SKM-1 treated with dmso at 0.1 percent for 144 hours (cell line): ENCODE measurements around the gene GLT1D1.
"Not testable (repeated sequence)": the region's sequence is repeated elsewhere in the genome, so short reads cannot be mapped to it uniquely, and the experiment has no call there.

ENCODE experiments used
- DNase-seq: peaks from one replicate; lab custom pipeline; 2025; ENCODE audit not compliant: unreplicated experiment; lab: John Stamatoyannopoulos, UW

The GLT1D1 gene

DNA sequence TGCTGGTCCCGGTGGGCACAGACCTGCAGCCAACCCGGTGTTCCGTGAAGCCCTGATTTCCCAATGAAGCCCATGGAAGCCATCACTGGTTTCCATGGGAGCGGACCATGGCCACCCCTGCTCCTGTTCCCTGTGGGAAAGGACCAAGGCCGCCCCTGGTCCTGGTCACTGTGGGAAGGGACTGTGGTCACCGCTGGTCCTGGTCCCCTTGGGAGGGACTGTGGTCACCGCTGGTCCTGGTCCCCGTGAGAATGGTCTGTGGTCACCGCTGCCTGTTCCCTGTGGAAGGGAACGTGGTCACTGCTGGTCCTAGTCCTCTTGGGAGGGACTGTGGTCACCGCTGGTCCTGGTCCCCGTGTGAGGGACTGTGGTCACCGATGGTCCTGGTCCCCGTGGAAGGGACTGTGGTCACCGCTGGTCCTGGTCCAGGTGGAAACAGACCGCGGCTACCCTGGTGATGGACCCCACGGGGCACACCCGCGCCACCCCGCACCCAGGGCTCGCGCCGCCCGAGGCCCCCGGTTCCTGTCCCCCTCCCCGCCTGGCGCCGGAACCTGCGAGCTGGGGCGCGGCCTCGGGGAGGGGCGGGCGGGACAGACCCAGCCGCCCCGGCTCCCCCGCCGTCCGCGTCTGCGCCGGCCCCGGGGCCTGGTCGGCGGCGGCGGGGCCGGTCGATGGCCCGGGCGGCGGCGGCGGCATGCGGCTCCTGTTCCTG lies at the start of gene GLT1D1:
TSS of gene GLT1D1 (plus strand) at position 594 of the 715 bp plus-strand sequence. CDS start at position 698, 104 bp downstream.
- DNase-seq = no peak

DNA sequence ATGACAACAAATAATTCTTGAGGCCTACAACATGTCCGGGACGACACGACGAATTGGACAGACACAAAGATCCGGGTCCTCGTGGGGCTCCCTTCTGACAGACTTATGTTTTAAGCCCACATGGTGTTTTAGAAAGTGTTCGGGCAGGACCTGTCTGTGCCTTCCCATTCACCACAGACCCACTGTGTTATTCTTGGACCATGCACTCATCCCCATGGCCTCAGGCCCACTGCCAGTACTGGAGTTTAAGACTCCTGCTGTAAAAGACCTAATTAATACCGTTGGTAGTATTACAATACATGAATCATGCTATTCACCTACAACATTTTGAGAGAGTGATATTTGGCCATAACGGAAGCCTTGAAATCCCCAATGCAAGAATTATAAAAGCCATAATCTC lies 49.5 kb upstream of the GLT1D1 start:
- DNase-seq = no peak

DNA sequence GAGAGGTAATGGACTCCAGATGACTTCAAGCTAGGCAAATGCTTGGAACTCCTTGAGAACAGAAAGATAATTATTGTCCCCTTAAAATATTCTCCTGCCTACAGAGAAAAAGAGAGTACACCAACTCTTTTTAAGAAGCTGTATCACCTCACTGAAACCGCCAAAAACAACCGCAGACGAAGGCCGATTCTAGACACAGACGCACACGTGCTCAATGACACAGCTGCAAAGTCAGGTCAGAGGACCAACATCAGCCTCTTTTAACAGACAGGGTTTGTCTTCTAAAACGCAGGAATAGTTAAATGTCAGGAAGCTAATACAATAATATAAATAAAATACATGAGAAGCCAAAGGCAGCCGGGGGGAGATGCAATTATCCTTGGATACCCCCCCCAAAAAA lies 48.5 kb upstream of the GLT1D1 start:
- DNase-seq = no peak

DNA sequence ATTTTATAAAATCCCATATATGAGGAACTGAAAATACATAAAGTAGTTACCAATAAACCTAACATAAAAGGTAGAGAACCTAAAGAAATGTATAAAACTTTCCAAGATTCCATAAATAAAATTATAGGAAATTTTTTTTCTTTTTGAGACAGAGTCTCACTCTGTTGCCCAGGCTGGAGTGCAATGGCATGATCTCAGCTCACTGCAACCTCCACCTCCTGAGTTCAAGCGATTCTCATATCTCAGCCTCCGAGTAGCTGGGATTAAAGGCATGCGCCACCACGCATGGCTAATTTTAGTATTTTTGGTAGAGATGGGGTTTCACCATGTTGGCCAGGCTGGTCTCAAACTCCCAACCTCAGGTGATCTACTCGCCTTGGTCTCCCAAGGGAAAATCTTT lies 47.9 kb upstream of the GLT1D1 start:
- not testable (repeated sequence) for DNase-seq

DNA sequence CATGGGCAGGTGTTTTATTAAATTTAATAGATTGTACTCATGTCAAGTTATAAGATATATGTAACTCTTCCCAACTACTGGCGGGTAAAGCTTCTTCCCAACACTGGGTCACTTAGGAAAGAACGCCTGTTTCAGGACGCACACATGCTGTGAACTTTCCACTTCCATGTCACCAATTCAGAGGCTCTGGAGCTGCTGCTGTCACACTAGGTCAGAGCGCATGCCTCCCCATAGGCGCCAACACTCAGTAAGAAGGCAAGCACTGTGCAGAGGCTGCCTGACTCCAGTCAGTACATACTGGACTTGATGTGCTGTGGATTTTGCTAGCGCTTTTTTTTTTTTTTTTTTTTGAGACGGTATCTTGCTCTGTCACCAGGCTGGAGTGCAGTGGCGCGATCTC lies 46.7 kb upstream of the GLT1D1 start:
- DNase-seq = no peak

DNA sequence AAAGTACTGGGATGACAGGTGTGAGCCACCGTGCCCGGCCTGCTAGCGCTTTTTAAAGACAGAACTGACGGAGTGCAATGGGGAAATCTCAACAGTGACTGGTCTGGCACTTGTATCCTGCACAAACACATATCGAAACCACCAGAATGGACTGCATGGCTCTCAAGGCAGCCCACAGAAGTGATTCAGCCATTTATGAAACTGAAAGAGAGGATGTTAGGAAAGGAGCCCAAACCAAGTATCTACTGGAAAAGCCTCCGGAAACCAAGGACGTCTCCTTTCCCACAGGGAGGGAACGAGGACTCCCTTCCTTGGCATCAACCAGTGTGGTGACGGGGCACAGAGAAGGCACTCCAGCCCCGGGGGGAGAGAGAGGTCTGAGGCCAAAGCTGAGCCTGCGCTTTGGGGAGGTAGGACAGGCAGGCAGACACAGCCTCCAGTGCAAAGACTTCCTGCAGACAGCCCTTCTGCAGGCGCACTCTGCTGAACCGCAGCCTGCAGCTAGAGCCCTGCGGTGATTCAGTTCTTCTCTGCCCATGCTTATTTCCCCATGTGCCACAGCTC lies 46.0 kb upstream of the GLT1D1 start:
- no peak for DNase-seq

DNA sequence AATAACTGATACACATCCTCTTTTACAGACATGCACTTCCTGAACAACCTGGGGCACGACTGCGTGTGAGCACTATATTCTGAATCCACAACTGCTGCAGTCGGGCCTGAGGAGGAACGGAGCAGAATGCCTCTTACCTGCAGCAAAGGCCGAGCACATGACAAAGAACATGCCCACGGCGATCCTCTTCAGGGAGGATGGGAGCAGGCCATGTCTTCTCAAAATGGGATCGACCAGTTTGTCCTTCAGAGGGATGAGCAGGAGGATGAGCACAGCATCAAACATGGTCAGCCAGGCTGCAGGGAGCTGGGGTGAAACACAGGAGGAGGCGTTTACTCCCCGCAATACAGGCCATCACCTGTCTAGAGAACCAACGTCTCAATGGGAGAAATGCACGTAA lies 44.6 kb upstream of the GLT1D1 start:
- no peak for DNase-seq

DNA sequence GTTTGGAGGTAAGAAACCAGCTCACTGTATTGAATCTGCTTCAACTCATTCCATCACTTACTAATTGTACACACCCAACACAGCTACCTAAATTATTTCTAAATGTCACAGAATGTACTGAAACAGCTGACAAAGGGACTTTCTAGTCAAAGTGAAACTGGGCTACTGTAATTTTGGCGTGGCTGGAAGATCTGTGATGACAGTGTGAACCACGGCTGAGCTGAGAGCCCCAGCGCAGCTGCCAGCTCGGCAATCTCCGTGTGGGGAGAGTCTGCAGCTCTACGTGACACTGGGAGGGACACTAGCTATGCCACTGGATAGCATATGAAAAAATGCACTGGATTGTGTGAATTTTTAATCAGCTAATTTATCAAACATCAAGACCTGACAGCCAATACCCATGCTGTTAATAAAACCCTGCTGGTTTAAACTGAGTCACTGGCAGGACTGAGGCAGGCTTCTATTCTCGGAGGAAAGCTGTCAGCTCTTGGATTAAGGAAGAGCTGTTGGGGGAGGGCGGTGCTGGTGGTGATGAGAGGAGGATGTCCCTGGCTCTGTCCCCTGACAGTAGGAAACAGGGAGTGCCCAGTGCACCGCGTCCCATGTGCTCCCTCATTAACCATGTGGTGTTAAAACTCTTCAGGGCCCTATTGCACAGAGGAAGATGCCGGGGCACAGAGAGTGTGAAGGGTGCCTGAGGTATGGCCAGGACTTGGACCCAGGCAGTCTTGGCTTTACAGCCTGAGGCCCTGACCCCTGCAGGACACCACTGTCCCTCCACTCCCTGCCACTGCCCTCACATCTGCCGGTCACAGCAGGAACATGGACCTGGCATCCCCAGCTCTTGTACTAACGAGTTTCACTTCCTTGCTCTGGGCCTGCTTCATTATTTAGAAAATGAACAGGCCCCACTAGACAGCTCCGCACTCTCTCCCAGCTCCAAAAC lies 42.8 kb upstream of the GLT1D1 start:
- no peak for DNase-seq

DNA sequence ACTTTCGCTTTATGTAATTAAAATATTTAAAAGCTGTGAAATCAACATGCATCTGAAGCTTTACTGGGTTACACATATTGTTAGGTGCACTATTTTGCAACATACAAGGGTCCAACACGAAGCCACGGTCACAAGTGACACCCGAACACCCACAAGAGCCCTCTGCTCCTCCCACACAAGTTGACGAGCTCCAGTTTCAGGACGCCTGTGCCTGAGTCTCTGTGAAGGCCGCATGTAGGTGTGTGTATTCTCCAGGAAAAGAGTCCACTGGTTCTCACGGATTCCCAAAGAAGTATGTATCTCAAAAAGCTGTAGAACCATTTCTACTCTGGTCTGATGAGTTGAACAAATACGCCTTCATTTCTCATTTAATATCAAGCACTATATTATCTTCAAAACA lies 41.5 kb upstream of the GLT1D1 start:
- DNase-seq = no peak

DNA sequence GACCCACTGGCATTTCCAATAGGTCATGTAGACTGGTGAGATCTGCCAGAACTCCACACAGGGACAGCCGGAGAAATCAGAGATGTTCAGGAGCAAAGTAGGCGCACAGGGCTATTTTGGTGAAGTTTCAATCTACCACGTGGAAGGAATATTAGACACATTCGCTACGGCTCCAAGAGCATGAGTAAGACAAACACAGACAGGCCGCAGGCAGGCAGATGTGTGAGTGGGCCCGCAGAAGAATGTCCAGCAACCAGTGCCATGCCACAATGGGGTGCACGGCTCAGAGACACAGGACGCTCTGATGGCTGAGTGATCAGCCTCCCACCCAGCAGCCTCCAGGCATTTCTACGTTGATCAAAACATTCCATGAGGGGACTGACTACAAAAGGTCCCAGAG lies 39.9 kb upstream of the GLT1D1 start:
- DNase-seq = no peak

DNA sequence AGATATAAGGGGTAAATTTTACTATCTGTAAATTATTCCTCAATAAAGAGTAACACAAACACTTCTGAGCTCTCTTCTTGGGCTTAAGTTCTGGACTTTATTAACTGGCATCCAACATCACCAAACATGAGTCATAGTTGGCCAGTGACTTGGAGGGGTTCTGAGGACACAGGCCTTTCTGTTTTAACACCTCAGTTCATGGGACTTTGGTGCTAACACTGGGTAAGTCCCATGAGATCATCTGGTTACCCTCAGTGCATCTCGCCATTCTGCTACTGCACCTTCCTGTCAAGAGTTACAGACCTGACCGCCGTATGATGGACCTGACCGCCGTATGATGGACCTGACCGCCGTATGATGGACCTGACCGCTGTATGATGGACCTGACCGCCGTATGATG lies 39.4 kb upstream of the GLT1D1 start:
- no peak for DNase-seq

DNA sequence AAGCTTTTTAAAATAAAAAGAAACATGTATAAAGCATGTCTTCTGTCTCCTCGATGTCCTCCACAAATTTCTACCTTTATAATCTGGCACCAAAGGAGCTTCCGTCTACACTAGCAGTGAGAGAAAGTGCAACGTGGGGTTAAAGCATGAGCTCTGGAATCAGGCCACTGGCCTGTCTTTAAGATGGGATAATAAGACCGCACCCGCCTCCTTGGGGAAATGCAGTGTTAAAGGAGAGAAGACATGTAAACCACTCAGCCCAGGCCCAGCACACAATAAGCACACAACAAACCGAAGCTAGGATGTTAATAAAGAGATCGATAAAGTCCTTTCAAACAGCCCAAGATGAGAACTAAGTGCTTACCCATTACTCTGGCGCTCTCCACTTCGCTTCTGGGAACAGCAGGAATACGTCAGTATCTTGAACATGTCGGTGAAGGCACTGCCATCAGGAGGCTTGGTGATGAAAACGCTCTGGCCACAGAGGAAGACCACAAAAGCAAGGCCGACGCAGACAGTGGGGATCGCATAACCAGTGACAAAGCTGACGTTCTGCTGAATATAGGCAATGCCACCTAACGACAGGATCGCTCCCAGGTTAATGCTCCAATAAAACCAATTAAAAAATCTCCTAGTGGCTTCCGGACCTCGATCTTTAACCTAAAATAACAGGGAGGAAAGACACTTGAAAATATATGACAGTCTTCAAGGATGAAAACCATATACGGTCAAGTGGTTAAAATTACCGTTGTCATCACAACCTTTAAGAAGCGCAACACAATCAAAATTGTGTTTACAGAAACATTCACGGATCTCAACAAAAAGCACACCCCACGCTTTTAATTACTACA lies 38.6 kb upstream of the GLT1D1 start:
- no peak for DNase-seq

DNA sequence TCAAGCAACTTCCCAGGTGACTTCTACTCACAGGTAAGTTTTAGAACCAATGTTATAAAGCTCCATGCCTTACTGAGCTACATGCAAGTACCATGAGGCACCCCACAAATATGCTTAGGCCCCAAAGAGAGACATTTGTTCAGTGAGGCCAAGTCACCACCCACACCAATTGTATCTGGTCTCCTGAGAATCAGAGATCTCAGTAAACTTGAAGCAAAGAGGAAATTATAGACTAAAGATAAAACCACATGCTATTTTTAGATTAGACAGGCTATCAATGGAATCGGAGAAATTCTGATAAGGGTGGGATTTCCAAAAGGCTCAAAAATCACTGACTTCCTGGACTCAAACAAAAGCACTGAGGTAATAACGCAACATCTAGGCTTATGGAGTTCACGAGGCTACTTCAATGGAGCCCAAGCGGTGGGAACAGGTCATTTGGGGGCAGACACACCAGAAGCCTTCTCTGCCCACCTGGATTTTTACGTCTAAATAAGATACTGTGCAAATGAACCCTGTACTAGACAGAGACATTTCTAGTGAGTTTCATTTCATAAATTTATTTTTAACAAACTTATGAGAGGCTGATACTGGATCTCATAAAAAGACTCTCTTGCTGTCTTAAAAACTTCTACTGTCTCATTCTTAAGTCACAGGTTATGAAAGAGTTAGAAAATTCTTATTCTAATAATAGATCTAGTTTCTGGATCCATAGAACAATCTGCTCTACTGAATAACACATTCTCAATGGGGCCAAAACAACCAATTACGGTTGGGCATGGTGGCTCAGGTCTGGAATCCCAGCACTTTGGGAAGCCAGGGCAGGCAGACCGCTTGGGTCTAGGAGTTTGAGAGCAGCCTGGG lies 37.3 kb upstream of the GLT1D1 start:
- DNase-seq = no peak

DNA sequence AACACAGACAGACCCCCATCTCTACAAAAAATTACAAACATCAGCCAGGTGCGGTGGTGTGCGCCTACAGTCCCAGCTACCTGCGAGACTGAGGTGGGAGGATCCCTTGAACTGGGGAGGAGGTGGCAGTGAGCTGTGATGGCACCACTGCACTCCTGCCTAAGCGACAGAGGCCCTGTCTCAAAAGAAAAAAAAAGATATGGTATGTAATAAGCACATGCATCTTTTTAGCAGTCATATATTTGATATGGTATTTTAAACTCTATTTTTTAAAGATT lies 36.7 kb upstream of the GLT1D1 start:
- no peak for DNase-seq

DNA sequence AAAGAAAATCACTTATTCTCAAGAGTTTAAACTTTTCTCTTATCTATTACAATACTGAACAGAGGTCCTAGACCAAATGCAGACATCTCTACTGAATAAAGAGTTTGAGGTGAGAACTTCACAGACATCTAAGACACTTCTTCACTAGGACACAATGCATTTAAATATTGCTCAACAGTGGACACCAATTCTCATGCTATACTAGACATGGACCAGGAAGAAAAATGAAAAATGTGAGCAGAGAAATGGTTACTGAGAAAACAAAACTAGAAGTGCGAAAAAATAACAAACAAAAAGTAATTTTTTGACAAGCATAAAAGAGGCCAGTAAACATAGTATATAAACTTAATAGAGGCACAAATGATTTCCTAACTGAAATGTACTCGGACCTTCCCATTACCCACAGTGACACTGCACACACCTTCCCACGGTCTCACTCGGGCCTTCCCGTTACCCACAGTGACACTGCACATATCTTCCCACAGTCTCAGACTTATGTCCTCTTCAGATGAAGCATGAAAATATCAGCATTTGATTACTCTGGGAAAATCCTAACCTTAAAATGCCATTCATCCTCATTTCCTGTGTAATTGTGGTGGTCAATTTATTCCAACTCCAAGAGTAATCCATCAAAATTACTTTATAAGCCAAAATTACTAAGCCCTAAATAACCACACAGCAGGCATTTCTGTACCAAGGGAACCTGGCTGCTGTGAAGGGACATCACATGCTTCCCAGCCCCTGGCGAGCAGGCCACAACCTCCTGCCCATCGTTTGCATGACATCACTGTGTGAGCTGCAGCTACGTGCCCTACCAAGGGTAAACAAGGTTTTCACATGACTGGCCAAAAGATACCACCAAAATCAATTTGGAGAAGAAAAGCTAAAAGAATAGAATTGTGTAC lies 35.9 kb upstream of the GLT1D1 start:
- DNase-seq = no peak

DNA sequence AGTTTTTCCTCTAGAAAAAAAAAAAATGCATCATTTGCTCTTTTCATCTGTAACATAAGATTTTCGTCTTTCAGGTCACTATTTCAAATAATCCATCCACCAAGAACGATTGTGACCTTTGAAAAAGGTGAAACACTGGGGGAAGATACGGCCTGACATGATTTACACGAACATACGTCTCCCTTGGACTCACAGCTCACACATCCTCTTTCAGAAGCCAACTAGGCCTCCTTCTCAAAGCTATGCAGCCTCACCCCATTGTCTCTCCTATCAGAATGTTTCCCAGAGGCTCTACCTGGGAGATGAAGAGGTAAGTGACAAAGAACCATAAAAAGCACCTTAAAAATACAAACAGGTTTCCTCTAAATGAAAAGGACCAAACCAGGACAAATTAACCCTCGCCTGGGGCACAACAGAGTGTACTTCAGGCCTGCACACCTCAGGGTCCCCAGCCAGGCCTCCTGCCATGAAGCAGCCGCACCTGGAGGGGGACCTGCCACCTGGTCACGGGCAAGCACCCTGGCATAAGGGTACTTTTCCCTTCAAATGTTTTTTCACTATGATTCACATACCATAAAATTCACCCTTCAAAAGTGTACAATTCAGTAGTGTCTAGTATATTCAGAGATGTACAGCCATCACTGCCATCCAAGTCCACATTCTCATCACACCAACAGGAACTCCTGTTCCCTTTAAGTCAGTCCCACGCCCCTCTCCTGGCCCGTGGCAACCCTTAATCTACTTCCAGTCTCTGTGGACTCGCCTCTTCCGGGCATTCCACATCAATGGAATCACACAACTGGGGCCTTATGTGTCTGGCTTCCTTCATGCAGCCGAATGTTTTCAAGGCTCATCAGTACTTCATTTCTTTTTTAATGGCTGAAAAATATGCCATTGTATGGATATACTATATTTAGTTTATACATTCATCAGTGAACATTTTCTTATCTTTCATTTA lies 34.9 kb upstream of the GLT1D1 start:
- DNase-seq = no peak

DNA sequence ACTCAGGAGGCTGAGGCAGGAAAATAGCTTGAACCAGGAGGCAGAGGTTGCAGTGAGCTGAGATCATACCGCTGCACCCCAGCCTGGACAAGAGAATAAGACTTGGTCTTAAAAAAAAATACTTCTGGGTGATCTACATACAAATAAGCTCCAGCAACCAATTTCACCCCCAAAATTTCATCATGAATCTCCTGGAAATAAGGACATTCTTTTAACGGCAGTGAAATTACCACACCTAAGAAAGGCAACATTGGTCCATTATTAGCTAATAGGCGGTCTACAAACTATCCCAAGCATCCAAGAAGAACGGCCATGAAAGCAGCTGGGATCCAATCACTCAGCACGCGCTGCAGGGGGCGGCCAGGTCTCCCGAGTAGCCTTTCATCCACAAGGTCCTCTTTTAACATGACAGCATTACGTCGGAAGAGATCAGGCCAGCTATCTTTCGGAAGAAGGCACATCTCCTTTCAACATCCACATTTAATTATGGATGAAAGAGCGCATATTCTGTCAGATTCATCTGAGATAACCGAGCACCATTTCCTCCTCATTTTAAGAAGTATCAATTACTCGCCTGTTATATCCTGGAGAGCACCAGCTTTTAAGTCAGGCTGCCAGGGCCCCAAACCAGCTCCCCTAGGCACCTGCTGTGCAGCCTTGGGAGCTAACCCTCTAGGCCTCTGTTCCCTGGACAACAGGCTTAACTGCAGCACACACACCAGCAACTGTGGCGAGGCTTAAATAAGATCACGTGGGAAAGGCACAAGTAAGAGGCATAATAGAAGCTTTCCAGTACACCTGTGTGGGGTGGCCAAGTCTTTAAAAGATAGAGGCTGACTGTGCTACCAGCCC lies 33.8 kb upstream of the GLT1D1 start:
- DNase-seq = no peak
